K562 (cell line): ENCODE measurements around the gene ADM. TPM values are rescaled to one million over a fixed set of nuclear protein-coding genes. Genes with fewer than 3 reads are reported as not detected.

Experiments
- ATAC-seq: fragments of 200-7000 bp; cut with Tn5 transposase; 3 replicates; pipeline ENCODE4 v1.9.1; 2020; ENCODE audit warnings: moderate library complexity
- BruUV-seq: library from RNA; stranded (reverse); fragments of 400-500 nt; replicated peaks from 2 replicates; lab custom pipeline; 2021; lab: Mats Ljungman, UMichigan
- CTCF ChIA-PET: fragments of 300-600 bp; formaldehyde crosslinking; extraction: SDS; loops from one replicate; lab custom pipeline; 2021; ENCODE audit warnings: low intra/inter-chr PET ratio; lab: Yijun Ruan, JAX
- POLR2A ChIA-PET: fragments of 300-600, 350-650 bp; sonication (Branson Sonifier 250); formaldehyde crosslinking; extraction: SDS; loops from one replicate; lab custom pipeline; 2021; ENCODE audit warnings: antibody characterized with exemption, inconsistent platforms; lab: Yijun Ruan, JAX
- DNase-seq, 4 experiments: peaks; one replicate each; pipeline versions ENCODE4 v3.0.0 to v3.0.0-alpha.2; 2011 to 2018; ENCODE audit warnings: low spot score in 3 of 4, mixed read lengths in 3 of 4; ENCODE audit errors: extremely low read depth in 1 of 4
- FAIRE-seq: peaks from 2 replicates; lab custom pipeline; 2011; peaks lifted over from hg19 to GRCh38; lab: Jason Lieb, UNC
- H2AFZ ChIP-seq: 2 replicates; pipeline ENCODE4 v1.6.0; 2011; ENCODE audit warnings: low read depth, low read length, control low read depth, inconsistent platforms
- H3K27ac ChIP-seq: fragments of 200-600 bp; 3 replicates; pipeline ENCODE4 v1.8.0; 2011; ENCODE audit warnings: low read depth, mild to moderate bottlenecking, control low read depth, inconsistent platforms, low read length, moderate library complexity, mixed read lengths; ENCODE audit errors: extremely low read depth
- H3K27me3 ChIP-seq, 2 experiments: fragments of 300-600 bp in 1 of 2; 2 replicates in 1 of 2; 3 replicates in 1 of 2; pipeline versions ENCODE4 v1.6.0 to v1.8.0; 2011; ENCODE audit warnings: inconsistent platforms in 2 of 2, low read length in 2 of 2, mild to moderate bottlenecking in 1 of 2, mixed read lengths in 1 of 2, moderate library complexity in 1 of 2; ENCODE audit not compliant: control insufficient read depth in 2 of 2, insufficient read depth in 2 of 2
- H3K36me3 ChIP-seq: fragments of 300-600 bp; 3 replicates; pipeline ENCODE4 v1.8.0; 2011; ENCODE audit warnings: mild to moderate bottlenecking, low read length, inconsistent platforms; ENCODE audit not compliant: control insufficient read depth, insufficient read depth
- H3K4me1 ChIP-seq, 2 experiments: fragments of 200-600 bp in 1 of 2; replicated peaks in 1 of 2; 2 replicates in 1 of 2; 3 replicates in 1 of 2; pipeline versions ENCODE4 v1.5.1 to v1.8.0; 2011; ENCODE audit warnings: inconsistent platforms in 2 of 2, low read length in 2 of 2, mild to moderate bottlenecking in 1 of 2, mixed read lengths in 1 of 2, moderate library complexity in 1 of 2; ENCODE audit not compliant: control insufficient read depth in 2 of 2, insufficient read depth in 2 of 2
- H3K4me2 ChIP-seq: 2 replicates; pipeline ENCODE4 v1.6.1; 2011; ENCODE audit warnings: low read length, control low read depth, inconsistent platforms, mixed read lengths; ENCODE audit not compliant: insufficient read depth
- H3K4me3 ChIP-seq: fragments of 200-600 bp; sonication (generic), shearing (Covaris generic); 2 replicates; pipeline ENCODE4 v1.5.1; 2016; ENCODE audit warnings: control low read depth, inconsistent platforms
- H3K79me2 ChIP-seq: fragments of 200-600 bp; 3 replicates; pipeline ENCODE4 v1.8.0; 2011; ENCODE audit warnings: low read length, inconsistent platforms; ENCODE audit not compliant: control insufficient read depth, insufficient read depth
- H3K9ac ChIP-seq, 2 experiments: 2 replicates each; pipeline versions ENCODE4 v1.6.0 to v1.6.1; 2011; ENCODE audit warnings: low read depth in 2 of 2, low read length in 2 of 2, control low read depth in 1 of 2, inconsistent platforms in 1 of 2, mild to moderate bottlenecking in 1 of 2, mixed read lengths in 1 of 2; ENCODE audit not compliant: insufficient read depth in 1 of 2
- H3K9me1 ChIP-seq: one replicate; pipeline ENCODE4 v1.6.0; 2011; ENCODE audit warnings: inconsistent platforms, mild to moderate bottlenecking, low read length, moderate library complexity; ENCODE audit not compliant: control insufficient read depth, insufficient read depth
- H3K9me3 ChIP-seq: replicated peaks from 2 replicates; pipeline ENCODE4 v1.5.1; 2011; ENCODE audit warnings: low read depth, low read length, inconsistent platforms; ENCODE audit not compliant: control insufficient read depth, insufficient read depth
- H4K20me1 ChIP-seq: replicated peaks from 2 replicates; pipeline ENCODE4 v1.6.1; 2011; ENCODE audit warnings: low read length, inconsistent platforms, mixed read lengths; ENCODE audit not compliant: control insufficient read depth, insufficient read depth
- ATF3 ChIP-seq, 2 experiments: fragments of 450-650 bp in 1 of 2; sonication (generic) in 1 of 2; formaldehyde crosslinking in 1 of 2; IDR thresholded peaks in 1 of 2; conservative IDR thresholded peaks in 1 of 2; 2 replicates each; pipeline versions ENCODE4 v1.6.1 to v1.8.1; 2016 to 2023; ENCODE audit warnings: mild to moderate bottlenecking in 2 of 2, moderate library complexity in 2 of 2, inconsistent platforms in 1 of 2, missing genetic modification reagents in 1 of 2
- HDAC1 ChIP-seq, 2 experiments: fragments of 450-650 bp; IDR thresholded peaks; 2 replicates each; pipeline ENCODE4 v1.6.1; 2016 to 2017; ENCODE audit warnings: inconsistent platforms in 1 of 2, mild to moderate bottlenecking in 1 of 2, moderate library complexity in 1 of 2
- HEY1 ChIP-seq: fragments of 250-450 bp; sonication (Bioruptor Pico); IDR thresholded peaks from 2 replicates; pipeline ENCODE4 v1.5.0; 2020; ENCODE audit warnings: mild to moderate bottlenecking, moderate library complexity, borderline replicate concordance
- HNRNPK ChIP-seq: fragments of 200-400 bp; formaldehyde crosslinking; IDR thresholded peaks from one replicate; pipeline ENCODE4 v1.6.1; 2018; ENCODE audit warnings: mild to moderate bottlenecking, low read depth, low read length; ENCODE audit not compliant: poor library complexity, severe bottlenecking
- MAFG ChIP-seq: fragments of 450-650 bp; conservative IDR thresholded peaks from 2 replicates; pipeline ENCODE4 v1.6.1; 2016; ENCODE audit warnings: missing genetic modification characterization, missing compliant biosample characterization
- MAFK ChIP-seq: IDR thresholded peaks from 2 replicates; pipeline ENCODE4 v1.6.1; 2011; ENCODE audit warnings: low read length, improper control_type of control experiment
- NR2C2 ChIP-seq, 2 experiments: fragments of 200-800 bp in 1 of 2; sonication (Bioruptor generic) in 1 of 2; sonication (generic) in 1 of 2; formaldehyde crosslinking in 1 of 2; IDR thresholded peaks; 2 replicates each; pipeline versions ENCODE4 v1.6.1 to v1.8.0; 2016 to 2022; ENCODE audit warnings: mild to moderate bottlenecking in 1 of 2, missing compliant biosample characterization in 1 of 2, missing genetic modification characterization in 1 of 2, missing genetic modification reagents in 1 of 2
- PHF20 ChIP-seq: fragments of 450-650 bp; IDR thresholded peaks from 2 replicates; pipeline ENCODE4 v1.6.1; 2018; ENCODE audit not compliant: partially characterized antibody
- RCOR1 ChIP-seq, 2 experiments: IDR thresholded peaks; 2 replicates each; pipeline ENCODE4 v1.6.1; 2012; ENCODE audit warnings: low read depth in 2 of 2, low read length in 2 of 2, borderline replicate concordance in 1 of 2, improper control_type of control experiment in 1 of 2
- SMARCA5 ChIP-seq: fragments of 450-650 bp; IDR thresholded peaks from 2 replicates; pipeline ENCODE4 v1.6.1; 2016
- SMARCC2 ChIP-seq: fragments of 450-650 bp; IDR thresholded peaks from 2 replicates; pipeline ENCODE4 v1.6.1; 2017; ENCODE audit warnings: antibody characterized with exemption, moderate library complexity, mild to moderate bottlenecking, low read depth
- TEAD1 ChIP-seq, 2 experiments: fragments of 450-650 bp in 1 of 2; sonication (generic) in 1 of 2; formaldehyde crosslinking; IDR thresholded peaks; 2 replicates each; pipeline versions ENCODE4 v1.4.0 to v1.8.0; 2020 to 2022; ENCODE audit warnings: mild to moderate bottlenecking in 2 of 2, missing genetic modification reagents in 1 of 2
- TEAD4 ChIP-seq, 2 experiments: sonication (generic) in 1 of 2; formaldehyde crosslinking in 1 of 2; IDR thresholded peaks; 2 replicates each; pipeline versions ENCODE4 v1.6.1 to v1.8.0; 2012 to 2022; ENCODE audit warnings: borderline replicate concordance in 1 of 2, inconsistent platforms in 1 of 2, low read length in 1 of 2, mild to moderate bottlenecking in 1 of 2, missing genetic modification reagents in 1 of 2
- ZNF197 ChIP-seq: fragments of 200-800 bp; sonication (Bioruptor generic); IDR thresholded peaks from 2 replicates; pipeline ENCODE4 v1.6.1; 2016; ENCODE audit warnings: low read depth, missing genetic modification characterization, missing compliant biosample characterization
- ZNF24 ChIP-seq: fragments of 450-650 bp; IDR thresholded peaks from 2 replicates; pipeline ENCODE4 v1.6.1; 2016
- ZNF384 ChIP-seq: IDR thresholded peaks from 2 replicates; pipeline ENCODE4 v1.6.1; 2012; ENCODE audit warnings: low read depth, low read length, improper control_type of control experiment
- ZNF507 ChIP-seq: conservative IDR thresholded peaks from 2 replicates; pipeline ENCODE4 v1.6.1; 2017; ENCODE audit warnings: missing genetic modification characterization, missing compliant biosample characterization
- ZNF778 ChIP-seq: fragments of 450-650 bp; formaldehyde crosslinking; IDR thresholded peaks from 2 replicates; pipeline ENCODE4 v1.4.0; 2020; ENCODE audit warnings: mild to moderate bottlenecking, moderate library complexity
- WGBS: fragments of 100-300 bp; shearing (Covaris generic); methylation state at CpG from one replicate; pipeline ENCODE4 v1.1.6; 2016; ENCODE audit warnings: low coverage, mixed read lengths; ENCODE audit not compliant: insufficient coverage; ENCODE audit errors: missing lambda C conversion rate; 5-methylcytosine and 5-hydroxymethylcytosine counted together
- in situ Hi-C: fragments of 300-500 bp; cut with MboI; formaldehyde crosslinking; loops from 4 replicates; pipeline ENCODE4 v1.15.0; 2018; ENCODE audit warnings: inconsistent platforms, mixed read lengths
- intact Hi-C: fragments of 100-400 bp; cut with micrococcal nuclease; formaldehyde crosslinking; loops from 2 replicates; pipeline ENCODE4 v1.14.2; 2022
- polyA plus RNA-seq, 8 experiments: library from polyadenylated mRNA; depleted of rRNA in 4 of 8; stranded (reverse) in 5 of 8; unstranded in 3 of 8; fragments of >200 nt; fragmentation: Nextera tagmentation in 2 of 8; fragmentation: Illumina TruSeq in 1 of 8; extraction: Ambion mirVana in 2 of 8; extraction: Trizol in 1 of 8; gene quantifications; 2 replicates each; pipeline versions ENCODE4 v1.2.1 to v1.2.3, GENCODE V29; 2011 to 2014; ENCODE audit warnings: inconsistent platforms in 1 of 8, missing spikeins in 1 of 8
- total RNA-seq, 7 experiments: library from RNA; depleted of rRNA in 6 of 7; stranded (reverse); fragments of >200 nt in 6 of 7; fragmentation: Illumina TruSeq in 2 of 7; extraction: Trizol in 2 of 7; gene quantifications; 2 replicates each; pipeline versions ENCODE4 v1.2.1 to v1.2.3, GENCODE V29; 2011 to 2021; ENCODE audit warnings: low replicate concordance in 1 of 7

ADM gene
- total and polyA plus RNA-seq, 9 of the 15 experiments (the other 6 are each of a cell fraction or from before 2014, with no cell fraction given): 0.23 to 0.49 (median 0.32) TPM; not detected in 6

DNA sequence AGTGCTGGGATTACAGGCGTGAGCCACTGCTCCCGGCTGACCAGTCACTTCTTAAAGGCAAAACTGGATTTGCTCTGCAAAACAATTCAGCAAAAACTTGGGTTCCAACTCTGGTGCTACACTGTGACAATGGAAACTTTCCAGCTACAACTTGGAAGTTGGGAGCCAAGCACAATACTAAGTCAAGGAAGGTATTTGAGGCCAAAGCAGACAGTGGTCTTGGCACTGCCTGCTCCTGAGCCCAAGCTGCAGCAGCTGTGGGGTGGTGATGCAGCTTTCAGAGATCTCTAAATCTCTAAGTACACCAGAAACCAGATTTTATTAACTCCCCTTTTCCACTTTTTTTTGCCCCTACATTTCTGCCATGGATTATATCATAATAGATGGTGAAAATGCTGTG lies 17.5 kb downstream of the ADM start (continued):
- TF ChIP-seq HNRNPK: no peak
- no peak for TF ChIP-seq HDAC1 (IDR thresholded peaks at IDR 0.05)
- no peak for TF ChIP-seq SMARCA5
- no peak for TF ChIP-seq ZNF197 (CRISPR knock-in tag)

DNA sequence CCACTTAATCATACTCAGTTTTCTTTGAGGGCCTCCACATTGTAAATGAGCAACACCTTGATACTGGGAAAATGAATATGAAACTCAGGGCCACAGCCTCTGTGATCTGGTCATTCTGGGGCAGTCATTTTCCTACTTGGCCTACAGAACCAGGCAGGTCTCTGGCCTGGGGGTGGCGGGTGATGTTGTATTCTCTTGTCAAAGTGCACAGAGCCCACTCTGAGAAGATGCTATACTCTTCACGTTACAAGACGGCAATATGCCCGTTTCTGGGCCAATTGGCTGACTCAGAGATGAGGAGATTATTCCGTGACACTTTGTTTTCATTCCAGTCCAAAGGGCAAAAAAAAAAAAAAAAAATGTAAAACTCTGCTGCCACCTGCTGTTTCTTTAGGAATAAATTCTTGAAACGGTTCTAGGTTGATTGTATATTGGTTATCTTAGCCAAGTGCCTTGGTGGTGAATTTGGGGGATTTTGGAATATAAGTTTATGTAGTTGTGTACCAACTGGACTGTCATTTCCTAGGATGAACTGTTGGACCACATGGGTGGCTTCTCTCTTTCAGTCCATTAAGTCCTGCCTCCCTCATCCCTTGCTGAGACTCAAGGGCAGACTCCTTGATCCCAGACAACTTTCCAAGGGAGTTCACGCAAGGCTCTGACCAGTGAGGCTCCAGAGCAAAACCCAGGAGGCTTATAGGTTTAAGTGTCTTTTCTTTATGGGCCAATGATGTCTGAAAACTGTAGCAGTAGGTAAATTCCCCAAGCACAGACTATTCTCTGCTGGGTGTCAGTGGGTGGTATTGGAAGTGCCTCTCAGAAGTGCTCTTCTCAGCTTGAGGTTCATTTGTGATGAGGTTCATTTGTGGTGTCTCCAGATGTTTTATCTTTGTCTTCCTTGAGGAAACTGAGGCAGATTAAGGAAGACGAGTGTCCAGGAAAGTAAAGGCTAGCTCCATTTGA lies 18.2 kb downstream of the ADM start:
- H3K36me3 ChIP-seq: no peaks in the 10 kb centered on the region
- peak overlapping the region; percentile 57 for H2AFZ ChIP-seq
- no peak overlapping the region for H3K27ac ChIP-seq
- no peaks in the 10 kb centered on the region for H3K9me3 ChIP-seq
- H3K9ac ChIP-seq: no peak overlapping the region
- ATAC-seq (peak; percentile 91), DNase-seq (peak; percentile 36 to 77 (median 51)), FAIRE-seq (peak; percentile 80)
- 7% methylated on average over 8 of the region's 8 CpGs for WGBS
- no peaks in the 10 kb centered on the region for H3K27me3 ChIP-seq
- peak overlapping the region; percentile 51; the same call in 1 of the 2 replicates for H3K4me2 ChIP-seq
- no peaks in the 10 kb centered on the region for H3K9me1 ChIP-seq
- H3K4me1 ChIP-seq: peaks cover 0 to 5% of the 10 kb centered on the region in 2 experiments; a peak in 2 of 5 replicates
- ChIA-PET CTCF (interaction anchor here (0.6 to 2.1 kb wide), 11 partner anchors 10 to 710 kb away, joined by 3 to 25 read pairs (median 4); no protein-coding TSS in a partner anchor), POLR2A (interaction anchor here (0.9 kb wide), 1 partner anchor 10 kb away, joined by 3 read pairs; no protein-coding TSS in a partner anchor)
- BruUV-seq: no TSS peak
- in situ Hi-C loops: loop anchor here (25.0 kb wide), 1 partner anchor 461 kb away; no protein-coding TSS in a partner anchor
- H3K79me2 ChIP-seq: no peaks in the 10 kb centered on the region
- no peak overlapping the region for H3K4me3 ChIP-seq
- intact Hi-C loops: loop anchor here (1.0 to 5.0 kb wide), 5 partner anchors 44 to 564 kb away; no protein-coding TSS in a partner anchor
- no peaks in the 10 kb centered on the region; the same call in 1 of the 2 replicates for H4K20me1 ChIP-seq
- TF ChIP-seq TEAD4 (IDR thresholded peaks at IDR 0.05; ENCODE audit: low read length): peak; percentile 39
- TF ChIP-seq TEAD4 (CRISPR knock-in tag; IDR thresholded peaks at IDR 0.05; ENCODE audit: borderline replicate concordance): no peak
- TF ChIP-seq SMARCC2: peak; percentile 61; the same call in 1 of the 2 replicates
- TF ChIP-seq PHF20: no peak
- TF ChIP-seq MAFG (tag): peak; percentile 59
- peak in 1 of 2 experiments; percentile 46; a peak in 1 of 4 replicates for TF ChIP-seq RCOR1 (IDR thresholded peaks at IDR 0.05; ENCODE audit: borderline replicate concordance in 1 of 2, low read depth in 2 of 2, low read length in 2 of 2)
- TF ChIP-seq TEAD1 (CRISPR knock-in tag; IDR thresholded peaks at IDR 0.05): peak in 1 of 2 experiments; percentile 37; a peak in 1 of 4 replicates
- no peak for TF ChIP-seq ZNF507 (tag)
- TF ChIP-seq ATF3 (IDR thresholded peaks at IDR 0.05): peak; percentile 82
- no peak for TF ChIP-seq ATF3 (CRISPR knock-in tag; conservative IDR thresholded peaks at IDR 0.05)
- no peak for TF ChIP-seq NR2C2 (CRISPR knock-in tag; IDR thresholded peaks at IDR 0.05)
- TF ChIP-seq NR2C2 (tag; IDR thresholded peaks at IDR 0.05): peak; percentile 85
- peak; percentile 97 for TF ChIP-seq ZNF384
- no peak for TF ChIP-seq HEY1
- peak; percentile 42; the same call in 1 of the 2 replicates for TF ChIP-seq MAFK
- no peak for TF ChIP-seq ZNF778 (CRISPR knock-in tag)
- no peak for TF ChIP-seq ZNF24
